Measurements from ENCODE around the gene TP53INP2.
"Not testable (repeated sequence)": the region's sequence is repeated elsewhere in the genome, so short reads cannot be mapped to it uniquely, and the experiment has no call there.

Gene TP53INP2

DNA sequence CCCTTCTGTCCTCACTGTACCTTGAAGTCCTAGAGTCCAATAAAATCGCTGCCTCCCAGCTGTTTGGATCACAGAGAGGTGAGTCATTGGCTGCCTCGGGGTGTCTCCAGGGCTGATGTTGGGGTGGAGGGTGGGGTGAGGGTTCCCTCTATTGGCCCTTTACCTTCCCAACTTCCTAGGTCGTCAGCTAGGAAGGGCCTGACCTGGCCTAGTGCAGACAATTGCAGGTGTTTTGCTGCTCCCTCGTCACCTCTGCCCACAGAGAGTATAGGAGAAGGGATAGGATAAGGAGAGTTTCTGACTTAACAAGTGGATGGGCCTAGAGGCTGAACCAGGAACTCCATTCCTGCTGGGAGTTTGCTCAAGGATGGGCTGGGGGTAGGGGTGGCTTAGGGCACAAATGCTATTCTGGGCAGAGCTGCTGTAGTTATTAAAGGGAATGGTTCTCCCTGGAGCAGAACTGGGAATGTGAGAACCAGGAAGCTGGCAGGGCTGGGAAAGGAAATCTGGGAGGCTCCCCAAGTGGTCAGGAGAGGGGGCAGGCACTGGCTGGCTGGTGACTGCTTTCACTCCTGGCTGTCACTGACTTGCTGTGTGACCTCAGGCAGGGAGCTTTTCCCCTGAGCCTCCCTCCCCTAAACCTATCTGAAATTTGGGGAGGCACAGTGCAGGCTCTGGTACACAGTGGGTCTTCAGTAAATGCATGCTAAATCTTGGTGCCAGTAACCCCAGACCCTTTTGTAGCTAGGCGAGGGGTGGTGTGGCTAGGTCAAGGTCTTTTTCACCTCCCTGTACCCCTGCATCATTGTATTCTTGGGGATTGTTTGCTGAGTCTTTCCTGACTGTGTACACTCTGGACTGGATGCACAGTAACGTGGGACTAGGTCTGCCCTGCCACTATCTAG is 1.5 kb downstream of the TP53INP2 start:
- DNase-seq: no peak

GRCh38 chr20:34706302-34706875 is 2.2 kb downstream of the TP53INP2 start:
- no peak for DNase-seq

DNA sequence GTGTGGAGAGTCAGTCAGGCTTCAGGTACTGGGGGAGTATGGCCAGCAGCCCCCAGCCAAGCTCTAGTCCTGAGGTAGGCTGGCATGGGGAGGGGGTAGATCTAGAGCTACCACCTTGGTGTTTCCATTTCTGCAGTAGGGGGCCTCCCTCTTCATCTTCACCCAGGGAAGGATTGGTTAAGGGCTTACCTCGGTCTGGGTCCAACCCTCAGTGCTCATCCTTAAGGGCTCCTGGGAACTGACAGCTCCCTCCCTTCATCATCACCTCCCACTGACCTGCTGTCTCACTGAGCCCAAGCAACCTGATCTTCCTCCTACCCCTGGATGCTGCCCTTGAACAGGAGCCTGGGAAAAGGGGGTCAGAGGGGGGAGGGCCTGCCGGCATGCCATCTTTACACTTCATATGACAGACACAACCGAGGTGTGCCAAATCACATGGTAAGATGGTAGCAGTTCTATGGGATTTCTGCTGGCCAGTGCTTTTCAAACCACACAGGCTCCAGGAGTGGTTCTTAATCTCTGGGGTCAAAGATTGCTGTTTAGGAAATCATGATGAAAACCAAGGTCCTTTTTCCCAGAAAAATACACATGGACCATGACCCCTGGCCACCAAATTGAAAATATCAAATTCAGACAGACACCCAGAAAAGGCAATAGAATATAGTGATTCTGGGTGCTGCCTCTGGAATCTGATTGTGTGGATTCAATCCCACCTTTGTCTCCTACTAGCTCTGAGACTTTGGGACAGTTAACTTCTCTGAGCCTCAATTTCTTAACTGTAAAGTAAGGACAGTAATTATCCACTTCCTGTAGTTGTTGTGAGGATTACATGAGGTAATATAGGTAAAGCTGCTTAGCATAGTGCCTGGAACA is 3.0 kb downstream of the TP53INP2 start:
- DNase-seq: no peak

- peak; percentile 24 to 26 for DNase-seq
Observed at GRCh38 chr20:34708621-34709043, 4.5 kb downstream of the TP53INP2 start.

DNA sequence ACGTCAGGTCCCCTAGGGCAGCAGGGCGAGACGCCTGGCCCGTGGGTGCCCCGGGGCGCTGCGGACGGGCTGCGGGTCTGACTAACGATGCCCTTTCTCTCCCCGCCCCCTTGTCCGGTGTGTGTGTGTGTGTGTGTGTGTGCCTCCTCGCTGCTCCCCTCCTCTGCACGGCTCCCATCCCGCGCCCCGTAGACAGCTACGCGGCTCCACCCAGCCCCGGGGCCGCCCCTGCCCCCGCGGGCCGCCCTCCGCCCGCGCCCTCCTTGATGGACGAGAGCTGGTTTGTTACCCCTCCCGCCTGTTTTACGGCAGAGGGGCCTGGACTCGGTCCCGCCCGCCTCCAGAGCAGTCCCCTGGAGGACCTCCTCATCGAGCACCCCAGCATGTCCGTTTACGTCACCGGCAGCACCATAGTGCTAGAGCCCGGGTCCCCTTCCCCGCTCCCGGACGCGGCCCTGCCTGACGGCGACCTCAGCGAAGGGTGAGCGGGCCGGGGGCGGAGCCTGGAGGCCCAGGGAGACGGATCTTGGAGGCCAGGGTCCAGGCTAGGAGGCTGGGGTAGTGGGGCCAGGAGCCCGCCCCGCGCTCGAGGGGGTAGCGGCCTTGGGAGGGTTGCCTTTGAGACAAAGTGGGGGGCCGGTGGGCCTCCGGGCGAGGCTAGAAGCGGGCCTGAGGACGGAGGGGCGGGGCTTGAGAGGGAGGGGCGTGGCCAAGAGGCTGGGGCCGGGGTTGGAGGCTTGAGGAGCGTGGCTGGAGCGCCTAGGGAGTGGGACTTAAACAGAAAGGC is 5.1 kb downstream of the TP53INP2 start:
- DNase-seq: peak; percentile 75 to 80

- peak; percentile 36 to 47 for DNase-seq
Observed at GRCh38 chr20:34709831-34710567, 5.9 kb downstream of the TP53INP2 start.

DNA sequence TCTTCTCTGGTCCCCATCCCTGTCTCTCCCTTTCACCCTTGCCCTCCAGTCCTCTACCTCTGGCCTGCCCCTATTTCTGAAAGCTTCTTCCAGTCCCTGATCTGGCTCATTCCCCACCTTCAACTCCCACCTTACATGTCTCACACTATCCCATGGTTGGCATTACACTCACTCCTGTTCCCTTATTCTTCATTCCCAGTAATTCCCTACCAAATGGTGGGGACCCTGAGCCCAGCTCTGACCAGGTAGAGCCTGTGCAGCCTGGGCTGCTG is 6.4 kb downstream of the TP53INP2 start:
- DNase-seq: no peak

DNA sequence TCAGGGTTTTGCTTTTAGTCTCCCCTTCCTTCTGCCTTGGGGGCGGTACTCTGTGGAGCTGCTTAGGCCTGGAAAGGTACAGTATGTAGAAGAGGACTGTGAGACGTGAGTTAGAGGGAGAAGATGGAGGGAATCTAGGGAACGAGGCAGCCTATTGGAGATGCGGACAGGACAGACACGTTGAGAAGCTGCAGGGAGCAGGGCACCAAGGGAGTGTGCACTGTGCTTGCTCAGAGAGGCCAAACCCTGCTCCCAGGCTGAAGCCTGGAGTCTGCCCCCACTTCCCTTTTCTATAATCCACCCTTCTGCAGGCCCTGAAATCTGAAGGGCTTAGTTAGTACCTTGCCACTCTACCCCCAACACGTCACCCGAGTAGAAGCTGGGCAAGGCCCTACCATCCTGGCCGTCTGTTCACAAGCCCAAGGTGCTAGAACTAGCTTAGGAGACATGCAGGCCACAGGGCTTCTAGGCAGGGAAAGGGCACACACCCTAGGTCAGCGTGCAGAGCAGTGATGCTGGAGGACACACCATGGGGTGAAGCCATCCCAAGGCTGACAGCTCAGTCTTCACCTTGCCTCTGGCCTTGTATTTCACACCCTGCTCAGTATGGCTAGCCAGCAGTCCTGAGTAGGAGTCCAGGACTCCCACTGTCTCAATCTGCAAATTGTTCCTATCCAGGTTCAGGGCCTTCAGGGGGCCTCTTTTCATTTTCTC is 6.9 kb downstream of the TP53INP2 start:
- DNase-seq: no peak

DNA sequence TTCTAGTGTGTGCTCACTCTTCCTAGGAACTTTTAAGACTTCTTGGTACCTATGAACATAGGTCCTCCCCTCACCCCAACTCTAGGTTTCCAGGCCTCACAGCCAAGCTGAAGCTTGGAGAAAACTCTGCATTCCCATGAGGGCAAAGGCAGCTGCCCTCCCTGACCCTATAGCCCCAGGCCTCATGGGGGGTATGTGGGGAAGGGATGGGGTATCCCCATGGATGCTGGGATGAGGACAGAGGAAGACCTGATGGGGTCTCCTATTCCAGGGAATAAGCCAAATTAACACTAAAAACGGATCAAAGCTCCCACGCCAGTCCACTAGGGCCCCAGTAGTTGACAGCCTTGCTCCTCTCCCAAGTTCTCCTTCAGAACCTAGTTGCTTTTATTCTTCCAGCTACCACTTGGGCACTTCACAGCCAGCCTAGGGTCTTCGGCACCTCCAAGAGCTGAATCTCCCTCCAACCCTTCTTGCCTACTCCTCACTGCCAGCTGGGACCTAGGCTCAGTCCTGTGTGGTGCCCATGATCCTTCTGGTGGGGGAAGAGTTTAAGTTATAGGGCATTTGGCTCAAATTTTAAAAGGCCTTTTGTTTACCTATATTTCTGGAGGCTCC is 7.8 kb downstream of the TP53INP2 start:
- no peak for DNase-seq

- no peak for DNase-seq
Observed at GRCh38 chr20:34712525-34713192, 8.5 kb downstream of the TP53INP2 start.

GRCh38 chr20:34713194-34713943 is 9.2 kb downstream of the TP53INP2 start:
- DNase-seq: no peak

DNA sequence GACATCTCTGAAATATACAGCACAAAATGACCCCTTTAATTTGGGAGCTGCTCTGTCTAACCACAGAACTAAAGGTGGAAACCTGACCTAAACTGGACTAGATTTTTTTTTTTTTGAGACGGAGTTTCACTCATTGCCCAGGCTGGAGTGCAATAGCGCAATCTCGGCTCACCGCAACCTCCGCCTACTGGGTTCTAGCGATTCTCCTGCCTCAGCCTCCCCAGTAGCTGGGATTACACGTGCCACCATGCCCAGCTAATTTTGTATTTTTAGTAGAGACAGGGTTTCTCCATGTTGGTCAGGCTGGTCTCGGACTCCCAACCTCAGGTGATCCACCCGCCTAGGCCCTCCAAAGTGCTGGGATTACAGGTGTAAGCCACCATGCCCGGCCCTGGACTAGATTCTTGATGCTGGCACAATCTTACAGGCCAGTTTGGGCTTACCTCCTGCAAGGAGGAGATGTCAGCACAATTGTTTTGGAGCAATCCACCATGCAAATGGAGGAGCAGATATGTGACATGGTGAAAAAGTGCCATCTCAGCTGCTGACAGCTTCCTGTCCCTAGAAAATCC is 9.9 kb downstream of the TP53INP2 start:
- not testable (repeated sequence) for DNase-seq

- DNase-seq: no peak
Observed at GRCh38 chr20:34715384-34715783, 11.2 kb downstream of the TP53INP2 start.

DNA sequence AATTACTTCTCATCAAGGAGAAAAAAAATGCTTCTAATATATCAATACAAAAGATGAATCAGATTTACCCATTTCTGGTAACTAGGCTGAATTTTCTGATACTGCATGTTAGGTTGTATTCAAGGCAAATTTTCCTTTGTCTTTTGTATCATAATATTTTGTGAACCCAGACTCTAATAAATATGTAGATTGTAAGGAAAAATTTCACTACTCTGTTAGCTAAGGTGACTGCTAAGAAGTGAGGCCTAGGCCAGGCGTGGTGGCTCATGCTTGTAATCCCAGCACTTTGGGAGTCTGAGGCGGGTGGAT is 12.7 kb downstream of the TP53INP2 start:
- no peak for DNase-seq

DNA sequence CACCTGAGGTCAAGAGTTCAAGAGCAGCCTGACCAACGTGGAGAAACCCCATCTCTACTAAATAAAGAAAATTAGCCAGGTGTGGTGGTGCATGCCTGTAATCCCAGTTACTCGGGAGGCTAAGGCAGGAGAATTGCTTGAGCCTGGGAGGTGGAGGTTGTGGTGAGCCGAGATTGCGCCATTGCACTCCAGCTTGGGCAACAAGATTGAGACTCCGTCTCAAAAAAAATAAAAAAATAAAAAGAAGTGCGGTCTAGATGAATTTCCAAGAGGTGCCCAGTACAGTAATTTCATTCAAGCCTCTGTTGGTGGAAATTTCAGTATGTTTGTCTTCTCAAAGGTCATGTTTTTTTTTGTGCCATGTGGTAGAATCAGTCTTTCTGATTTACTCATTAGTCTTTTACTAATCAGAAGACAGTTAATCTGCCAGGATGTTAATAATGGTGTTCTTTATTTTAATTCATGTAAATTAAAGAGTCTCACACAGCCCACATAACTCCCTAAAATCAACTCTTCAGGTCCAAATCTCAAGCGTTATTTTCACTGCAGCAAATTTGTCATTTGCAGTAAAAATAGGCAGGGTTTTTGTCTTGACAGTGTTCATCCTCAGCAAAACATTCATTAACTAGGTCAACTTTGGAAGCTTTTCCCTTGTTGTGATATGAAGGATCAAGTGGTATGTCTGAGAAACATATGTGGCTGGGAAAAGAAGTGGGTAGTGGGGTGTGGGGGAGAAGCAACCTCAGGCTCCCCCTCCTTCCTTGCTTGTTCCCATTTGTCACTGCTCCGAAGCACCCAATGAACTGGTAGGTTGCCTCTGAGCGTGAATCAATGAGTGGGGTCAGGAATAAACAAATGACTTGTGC is 13.3 kb downstream of the TP53INP2 start:
- no peak for DNase-seq

DNA sequence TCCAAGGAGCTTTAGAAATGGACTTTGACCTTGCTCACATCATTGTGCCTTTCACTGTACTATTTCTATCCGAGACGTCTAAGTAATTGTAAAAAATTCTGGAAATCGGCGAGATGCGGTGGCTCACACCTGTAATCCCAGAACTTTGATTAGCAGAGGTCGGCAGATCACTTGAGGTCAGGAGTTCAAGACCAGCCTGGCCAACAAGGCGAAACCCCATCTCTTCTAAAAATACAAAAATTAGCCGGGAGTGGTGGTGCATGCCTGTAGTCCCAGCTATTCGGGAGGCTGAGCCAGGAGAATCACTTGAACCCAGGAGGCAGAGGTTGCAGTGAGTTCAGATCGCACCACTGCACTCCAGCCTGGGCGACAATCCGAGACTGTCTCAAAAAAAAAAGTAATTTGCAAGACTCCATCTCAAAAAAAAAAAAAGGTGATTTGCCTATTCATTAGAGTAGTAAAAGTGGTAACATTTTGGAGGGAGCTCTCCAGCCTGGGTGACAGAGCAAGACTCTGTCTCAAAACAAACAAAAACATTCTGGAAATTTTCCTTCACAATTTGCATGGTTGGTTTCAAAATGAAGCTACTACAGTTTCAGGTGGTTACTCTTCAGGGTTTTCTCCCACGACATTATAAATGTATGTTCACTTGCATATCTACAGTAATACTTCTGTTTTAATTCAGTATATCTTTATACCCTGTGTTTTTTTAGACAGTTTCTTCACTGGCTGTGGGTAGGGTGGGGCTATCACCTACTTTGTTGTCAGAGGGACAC is 15.3 kb downstream of the TP53INP2 start:
- not testable (repeated sequence) for DNase-seq

DNA sequence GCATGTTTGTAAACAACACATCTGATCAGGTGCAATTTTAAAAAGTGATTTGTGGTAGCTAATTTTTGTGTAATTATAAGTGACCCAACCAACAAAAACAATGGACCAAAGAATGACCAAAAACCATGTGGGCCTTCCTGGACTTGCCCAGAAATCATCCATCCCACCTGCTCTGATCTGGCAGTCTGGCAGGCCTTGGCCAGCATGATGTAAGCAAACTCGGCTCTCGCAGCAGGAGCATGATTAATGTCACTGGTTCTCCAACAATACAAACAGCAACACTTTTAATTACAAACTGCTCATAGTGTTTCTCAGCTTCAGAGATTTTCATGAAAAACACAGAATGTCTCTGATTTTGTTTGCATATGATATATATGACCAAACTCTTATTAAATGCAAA is 16.1 kb downstream of the TP53INP2 start:
- peak in 1 of 2 experiments; percentile 70 for DNase-seq

DNA sequence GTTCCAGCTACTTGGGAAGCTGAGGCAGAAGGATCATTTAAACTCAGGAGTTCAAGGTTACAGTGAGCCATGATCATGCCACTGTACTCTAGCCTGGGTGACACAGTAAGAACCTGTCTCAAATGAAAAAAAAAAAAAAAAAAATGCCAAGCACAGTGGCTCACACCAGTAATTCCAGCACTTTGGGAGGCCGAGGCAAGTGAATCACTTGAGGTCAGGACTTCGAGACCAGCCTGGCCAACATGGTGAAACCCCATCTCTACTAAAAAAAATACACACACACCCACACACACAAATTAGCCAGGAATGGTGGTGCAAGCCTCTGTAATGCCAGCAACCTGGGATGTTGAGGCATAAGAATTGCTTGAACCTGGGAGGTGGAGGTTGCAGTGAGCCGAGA is 18.4 kb downstream of the TP53INP2 start:
- not testable (repeated sequence) for DNase-seq
